Adrenal gland (tissue), 19 donors: ENCODE measurements around the gene DAPL1. TPM values are rescaled to one million over a fixed set of nuclear protein-coding genes. Genes with fewer than 3 reads are reported as not detected.

Source experiments
- DNase-seq, 7 donors: peaks; one replicate each; pipeline ENCODE4 v3.0.0-alpha.2; 2019 to 2020
- H3K27ac ChIP-seq, 5 donors: fragments of 200-600 bp; sonication (generic) in 4 of 5; 1 replicate in 3 of 5; 2 replicates in 2 of 5; pipeline versions ENCODE4 v1.5.1 to v1.8.0; 2016 to 2020; ENCODE audit warnings: mild to moderate bottlenecking in 1 of 5
- H3K27me3 ChIP-seq: fragments of 200-600 bp; 2 replicates; pipeline ENCODE4 v1.8.0; 2021
- H3K36me3 ChIP-seq, 2 donors: fragments of 200-600 bp; replicated peaks in 1 of 2; 1 replicate in 1 of 2; 2 replicates in 1 of 2; pipeline versions ENCODE4 v1.5.1 to v1.8.0; 2018 to 2022
- H3K4me1 ChIP-seq, 2 donors: fragments of 200-600 bp; replicated peaks in 1 of 2; 1 replicate in 1 of 2; 2 replicates in 1 of 2; pipeline versions ENCODE4 v1.5.1 to v1.8.0; 2018 to 2021
- H3K4me3 ChIP-seq, 4 donors: fragments of 200-600 bp; sonication (generic) in 3 of 4; one replicate each; pipeline ENCODE4 v1.5.1; 2016 to 2018
- H3K9me3 ChIP-seq, 3 donors: fragments of 200-600 bp; sonication (generic) in 1 of 3; replicated peaks in 1 of 3; 1 replicate in 2 of 3; 2 replicates in 1 of 3; pipeline versions ENCODE4 v1.5.1 to v1.8.0; 2016 to 2021
- CTCF ChIP-seq, 6 experiments: fragments of 450-650 bp in 4 of 6; fragments of 200-600 bp in 2 of 6; sonication (generic) in 1 of 6; IDR thresholded peaks; 1 replicate in 5 of 6; 2 replicates in 1 of 6; pipeline versions ENCODE4 v1.5.1 to v1.8.0; 2016 to 2021; ENCODE audit warnings: antibody characterized with exemption in 6 of 6, mild to moderate bottlenecking in 2 of 6, moderate library complexity in 1 of 6
- POLR2A ChIP-seq, 2 donors: fragments of 450-650 bp; IDR thresholded peaks; one replicate each; pipeline ENCODE4 v1.6.1; 2017; ENCODE audit warnings: antibody characterized with exemption in 2 of 2, mild to moderate bottlenecking in 2 of 2, moderate library complexity in 1 of 2
- whole genome bisulfite sequencing, 4 donors: extraction: QIAGEN DNeasy Blood & Tissue Kit in 2 of 4; methylation state at CpG; one replicate each; pipeline versions ENCODE4 v1.1.5 to v1.1.7; 2013 to 2017; 5-methylcytosine and 5-hydroxymethylcytosine counted together
- intact Hi-C, 2 donors: fragments of 100-400 bp; cut with DNase I; formaldehyde crosslinking; loops; one replicate each; pipeline versions ENCODE4 v1.14.1 to v1.15.0; 2022 to 2023
- long read RNA-seq, 10 donors: library from polyadenylated mRNA in 3 of 10; unstranded in 2 of 10; stranded (forward) in 1 of 10; transcript quantifications; one replicate each; pipeline ENCODE4 v2.0.0 and lab custom pipeline, GENCODE V29; 2021 to 2026
- polyA plus RNA-seq, 3 donors: library from polyadenylated mRNA; stranded (reverse); fragments of 200-250 nt in 2 of 3; fragments of 350-450 nt in 1 of 3; fragmentation: Illumina TruSeq in 1 of 3; extraction: RNeasy Lipid Tissue Mini Kit (QIAGEN cat#74804) in 1 of 3; gene quantifications; one replicate each; pipeline ENCODE4 v1.2.3, GENCODE V29; 2013 to 2014
- total RNA-seq, 9 donors: library from RNA; depleted of rRNA in 4 of 9; stranded (reverse); fragments of >200 nt in 4 of 9; fragments of 120-200 nt in 1 of 9; fragmentation: NEBNext Ultra II Directional in 1 of 9; extraction: Animal tissue kit (Norgen Biotek cat#: 25700) in 1 of 9; gene quantifications; one replicate each; pipeline versions ENCODE4 v1.1.0 to v1.2.4, GENCODE V29; 2013 to 2023
- donor health status: healthy with polysubstance abuse.
- donor health status: Bipolar disorder and iron deficiency.
- donor health status: DM: yes; HTN: yes; CAD: no.
- donor health status: DM: no; HTN: no; CAD: no.
- donor health status: DM: no; HTN: no; CAD: no.
- donor health status: DM: yes; HTN: yes; CAD: no.

The DAPL1 gene, protein sequence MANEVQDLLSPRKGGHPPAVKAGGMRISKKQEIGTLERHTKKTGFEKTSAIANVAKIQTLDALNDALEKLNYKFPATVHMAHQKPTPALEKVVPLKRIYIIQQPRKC
- total RNA-seq (100 to 1,000 TPM in 1 of 9 donors, 10 to 100 TPM in 7, under 1 TPM in 1; 0.50 to 151 (median 36.9) TPM), polyA plus RNA-seq (100 to 1,000 TPM in 1 of 3 donors, 10 to 100 TPM in 2; 17.6 to 177 (median 33.8) TPM)
- long read RNA-seq, donor 1: 0 reads
- long read RNA-seq, donor 2: 0 reads
- long read RNA-seq, donor 3: 0 reads
- long read RNA-seq, donor 4, transcript DAPL1-201 (4 exons, 552 nt): major isoform, 17 of 18 reads
- long read RNA-seq, donor 4, partial matches to known transcripts: 0 of 18 reads
- long read RNA-seq, donor 4, other reads (novel, unspliced or antisense): 1 of 18 reads
- long read RNA-seq, donor 5, transcript DAPL1-201 (4 exons, 552 nt): major isoform, 13 of 13 reads
- long read RNA-seq, donor 5, partial matches to known transcripts: 0 of 13 reads
- long read RNA-seq, donor 5, other reads (novel, unspliced or antisense): 0 of 13 reads
- long read RNA-seq, donor 6, transcript DAPL1-201 (4 exons, 552 nt): major isoform, 35 of 36 reads
- long read RNA-seq, donor 6, partial matches to known transcripts: 0 of 36 reads
- long read RNA-seq, donor 6, other reads (novel, unspliced or antisense): 1 of 36 reads
- long read RNA-seq, donor 7: 0 reads
- long read RNA-seq, donor 8: 0 reads
- long read RNA-seq, donor 9: 0 reads
- long read RNA-seq, donor 10: 0 reads

DNA sequence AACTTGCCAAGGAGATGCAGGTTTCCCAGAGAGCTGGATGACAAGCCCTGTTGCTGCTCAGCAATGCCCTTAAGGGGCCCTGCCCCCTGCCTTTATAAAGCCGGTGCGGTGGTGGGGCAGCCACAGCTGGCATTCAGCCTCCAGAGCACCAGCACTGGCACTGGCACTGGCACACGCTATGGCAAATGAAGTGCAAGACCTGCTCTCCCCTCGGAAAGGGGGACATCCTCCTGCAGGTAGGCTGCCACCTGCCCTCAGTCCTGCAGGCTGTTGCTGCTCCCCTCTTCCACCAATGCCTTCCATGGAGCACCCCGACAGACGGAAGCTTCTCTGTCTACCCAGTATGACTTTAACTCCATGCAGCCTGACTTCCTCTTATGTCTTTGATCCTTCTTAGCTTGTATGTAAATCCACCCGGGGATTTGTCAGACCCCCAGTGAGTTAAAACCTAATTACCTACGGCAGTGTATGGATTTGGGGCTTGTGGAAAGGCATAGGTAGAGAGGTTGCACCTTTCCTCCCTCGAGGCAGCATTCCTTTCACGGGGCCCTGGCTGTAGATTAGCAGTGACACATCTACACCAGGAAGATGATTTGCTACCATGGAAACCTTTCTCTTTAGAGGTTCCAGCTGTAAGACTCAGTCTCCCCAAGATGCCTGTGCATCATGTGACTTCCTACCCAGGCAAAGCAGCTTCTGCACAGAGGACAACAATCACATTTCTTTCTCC is at the start of gene DAPL1:
Gene DAPL1 (plus strand): TSS at position 123 of the 730 bp plus-strand sequence. CDS start 56 bp downstream, at position 179.
- H3K4me1 ChIP-seq: no peaks in the 10 kb centered on the region
- no peaks in the 10 kb centered on the region for H3K27me3 ChIP-seq
- no peaks in the 10 kb centered on the region for H3K9me3 ChIP-seq
- no peak within 1 kb of the TSS for H3K27ac ChIP-seq
- DNase-seq: peak in 6 of 7 donors; percentile 45 to 73 (median 58)
- H3K4me3 ChIP-seq: peak within 1 kb of the TSS in 1 of 4 donors; percentile 52
- H3K36me3 ChIP-seq: no peaks in the 10 kb centered on the region
- intact Hi-C loops: no loop called here
- peak in 1 of 2 donors; percentile 36 for TF ChIP-seq POLR2A (IDR thresholded peaks at IDR 0.05)
- no peak for TF ChIP-seq CTCF (IDR thresholded peaks at IDR 0.05)
- 27 to 41% (median 32%) methylated on average over 5 to 10 of the region's 10 CpGs for WGBS, 4 donors

- Histone ChIP-seq H3K4me1 (peaks cover 10 to 14% of the 10 kb centered on the region in 2 donors), H3K4me3 (no peak overlapping the region), H3K27ac (no peak overlapping the region), H3K27me3 (no peaks in the 10 kb centered on the region), H3K9me3 (no peaks in the 10 kb centered on the region), H3K36me3 (no peaks in the 10 kb centered on the region)
- intact Hi-C loops: loop anchor here (10.0 kb wide), 3 partner anchors 291 to 571 kb away; partner anchors contain the start of genes CCDC148 (in 1 of the 2) and PKP4 (in 1 of the 2)
- DNase-seq: no peak
- no peak for TF ChIP-seq CTCF (IDR thresholded peaks at IDR 0.05)
- TF ChIP-seq POLR2A (IDR thresholded peaks at IDR 0.05): no peak
- 40 to 45% (median 43%) methylated on average over 6 to 7 of the region's 7 CpGs for WGBS, 4 donors
Measured at GRCh38 chr2:158745866-158746382, 49.2 kb upstream of the DAPL1 start.

DNA sequence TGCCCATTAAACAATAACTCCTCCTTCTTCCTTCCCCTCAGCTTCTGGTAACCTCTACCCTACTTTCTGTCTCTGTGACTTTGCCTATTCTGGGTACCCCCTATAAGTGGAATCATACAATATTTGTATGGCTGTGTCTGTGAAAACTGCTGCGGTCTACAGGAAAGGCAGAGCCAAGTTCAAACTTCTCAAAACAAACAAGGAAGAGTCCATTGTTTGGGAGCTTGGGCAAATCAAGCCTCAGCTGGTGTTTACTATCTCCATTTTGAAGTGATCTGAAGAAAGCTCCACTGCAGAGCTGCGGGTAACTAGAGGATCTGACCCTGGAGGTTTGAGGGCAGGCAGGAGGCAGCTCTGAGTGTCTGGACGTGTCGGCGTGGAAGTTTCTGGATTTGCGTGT is 48.6 kb upstream of the DAPL1 start:
- no peak overlapping the region for H3K4me3 ChIP-seq
- no peaks in the 10 kb centered on the region for H3K9me3 ChIP-seq
- 40 to 58% (median 47%) methylated on average over 6 of the region's 6 CpGs for WGBS, 4 donors
- H3K27me3 ChIP-seq: no peaks in the 10 kb centered on the region
- peaks cover 10 to 14% of the 10 kb centered on the region in 2 donors for H3K4me1 ChIP-seq
- H3K36me3 ChIP-seq: no peaks in the 10 kb centered on the region
- TF ChIP-seq CTCF (IDR thresholded peaks at IDR 0.05) (no peak), POLR2A (IDR thresholded peaks at IDR 0.05) (no peak)
- no peak overlapping the region for H3K27ac ChIP-seq
- no peak for DNase-seq
- intact Hi-C loops: loop anchor here (10.0 kb wide), 3 partner anchors 292 to 572 kb away; partner anchors contain the start of genes CCDC148 (in 1 of the 2) and PKP4 (in 1 of the 2)
